ENCODE results near the gene ACTN1.

GRCh38 chr14:68982581-68982980 lies 3.5 kb upstream of the ACTN1 start:
- TF ChIP-seq EZH2 (IDR thresholded peaks at IDR 0.05; ENCODE audit: borderline replicate concordance, low read length) (no peak), CTCF (IDR thresholded peaks at IDR 0.05; ENCODE audit: low read length) (no peak)
